H9 (cell line): ENCODE results near the gene CHST1. TPM values are rescaled to one million over a fixed set of nuclear protein-coding genes. Genes with fewer than 3 reads are reported as not detected.
A peak's percentile ranks its signal among the peaks of the same experiment; 100 is the strongest.

Source experiments
- DNase-seq: peaks from one replicate; pipeline ENCODE4 v3.0.0-alpha.2; 2017
- H2AFZ ChIP-seq: one replicate; pipeline ENCODE4 v1.6.1; 2013; ENCODE audit warnings: mild to moderate bottlenecking, low read length, control low read depth, moderate library complexity
- H2AK5ac ChIP-seq: 2 replicates; pipeline ENCODE4 v1.6.1; 2013; ENCODE audit warnings: low read length, control low read depth, mixed read lengths; ENCODE audit not compliant: insufficient read length
- H2BK120ac ChIP-seq: one replicate; pipeline ENCODE4 v1.6.1; 2013; ENCODE audit warnings: low read depth, mild to moderate bottlenecking, low read length, control low read depth, inconsistent platforms; ENCODE audit not compliant: poor library complexity, severe bottlenecking
- H2BK12ac ChIP-seq: 2 replicates; pipeline ENCODE4 v1.6.1; 2013; ENCODE audit warnings: low read length, control low read depth, mixed read lengths, low read depth; ENCODE audit not compliant: insufficient read length
- H2BK15ac ChIP-seq: 2 replicates; pipeline ENCODE4 v1.6.1; 2013; ENCODE audit warnings: low read depth, low read length, control low read depth
- H2BK20ac ChIP-seq: one replicate; pipeline ENCODE4 v1.6.1; 2013; ENCODE audit warnings: low read depth, mild to moderate bottlenecking, low read length, control low read depth, inconsistent platforms; ENCODE audit not compliant: poor library complexity, severe bottlenecking
- H2BK5ac ChIP-seq: 2 replicates; pipeline ENCODE4 v1.6.1; 2013; ENCODE audit warnings: low read length, control low read depth, mixed read lengths; ENCODE audit not compliant: insufficient read length
- H3K14ac ChIP-seq: 2 replicates; pipeline ENCODE4 v1.6.1; 2013; ENCODE audit warnings: low read length, control low read depth; ENCODE audit not compliant: insufficient read depth
- H3K18ac ChIP-seq: 2 replicates; pipeline ENCODE4 v1.6.1; 2013; ENCODE audit warnings: low read depth, mild to moderate bottlenecking, mixed read lengths, low read length, control low read depth; ENCODE audit not compliant: insufficient read length
- H3K23ac ChIP-seq: 2 replicates; pipeline ENCODE4 v1.6.1; 2013; ENCODE audit warnings: low read length, control low read depth, mixed read lengths, low read depth; ENCODE audit not compliant: insufficient read length
- H3K23me2 ChIP-seq: 2 replicates; pipeline ENCODE4 v1.6.1; 2013; ENCODE audit warnings: low read depth, mild to moderate bottlenecking, mixed read lengths, low read length, control low read depth; ENCODE audit not compliant: insufficient read length, poor library complexity, severe bottlenecking
- H3K27ac ChIP-seq: 2 replicates; pipeline ENCODE4 v1.5.1; 2013; ENCODE audit warnings: low read length, control low read depth, mixed read lengths, low read depth; ENCODE audit not compliant: insufficient read length
- H3K27me3 ChIP-seq: 2 replicates; pipeline ENCODE4 v1.6.1; 2013; ENCODE audit warnings: low read length, control low read depth, inconsistent platforms; ENCODE audit not compliant: insufficient read depth
- H3K4ac ChIP-seq: 2 replicates; pipeline ENCODE4 v1.6.1; 2013; ENCODE audit warnings: low read depth, mild to moderate bottlenecking, control low read depth, inconsistent platforms, low read length, moderate library complexity
- H3K4me1 ChIP-seq: 2 replicates; pipeline ENCODE4 v1.6.1; 2013; ENCODE audit warnings: low read length, control low read depth, inconsistent platforms; ENCODE audit not compliant: insufficient read depth
- H3K4me2 ChIP-seq: 2 replicates; pipeline ENCODE4 v1.6.1; 2013; ENCODE audit warnings: low read length, control low read depth, mixed read lengths; ENCODE audit not compliant: insufficient read length, insufficient read depth
- H3K56ac ChIP-seq: 2 replicates; pipeline ENCODE4 v1.6.1; 2013; ENCODE audit warnings: low read depth, mild to moderate bottlenecking, mixed read lengths, low read length, control low read depth; ENCODE audit not compliant: insufficient read length
- H3K79me1 ChIP-seq: 2 replicates; pipeline ENCODE4 v1.6.1; 2013; ENCODE audit warnings: low read depth, mild to moderate bottlenecking, moderate library complexity, low read length, control low read depth, inconsistent platforms; ENCODE audit not compliant: insufficient read depth, poor library complexity, severe bottlenecking
- H3K79me2 ChIP-seq: 2 replicates; pipeline ENCODE4 v1.6.1; 2013; ENCODE audit warnings: low read length, control low read depth, inconsistent platforms; ENCODE audit not compliant: insufficient read depth
- H3K9ac ChIP-seq: 2 replicates; pipeline ENCODE4 v1.6.1; 2013; ENCODE audit warnings: low read length, control low read depth, mixed read lengths; ENCODE audit not compliant: insufficient read length; ENCODE audit errors: extremely low read depth
- H3K9me3 ChIP-seq: one replicate; pipeline ENCODE4 v1.6.1; 2013; ENCODE audit warnings: low read depth, low read length, inconsistent platforms; ENCODE audit not compliant: control insufficient read depth
- H3T11ph ChIP-seq: one replicate; pipeline ENCODE4 v1.6.1; 2013; ENCODE audit warnings: mild to moderate bottlenecking, low read length, control low read depth, inconsistent platforms
- H4K20me1 ChIP-seq: one replicate; pipeline ENCODE4 v1.6.1; 2013; ENCODE audit not compliant: control insufficient read depth, insufficient read length, insufficient read depth
- H4K5ac ChIP-seq: 2 replicates; pipeline ENCODE4 v1.6.1; 2013; ENCODE audit warnings: low read depth, mild to moderate bottlenecking, mixed read lengths, low read length, control low read depth; ENCODE audit not compliant: insufficient read length
- H4K8ac ChIP-seq: replicated peaks from 2 replicates; pipeline ENCODE4 v1.6.1; 2013; ENCODE audit warnings: low read length, control low read depth, mixed read lengths, low read depth; ENCODE audit not compliant: insufficient read length
- H4K91ac ChIP-seq: 2 replicates; pipeline ENCODE4 v1.6.1; 2013; ENCODE audit warnings: low read depth, mild to moderate bottlenecking, moderate library complexity, mixed read lengths, low read length, control low read depth; ENCODE audit not compliant: insufficient read length
- H3K27ac Mint-ChIP-seq, 3 experiments: 2 replicates in 2 of 3; 3 replicates in 1 of 3; pipeline ENCODE4 v1.8.0; 2020 to 2021; ENCODE audit warnings: mixed read lengths in 3 of 3, mild to moderate bottlenecking in 1 of 3, moderate library complexity in 1 of 3
- H3K27me3 Mint-ChIP-seq: 2 replicates; pipeline ENCODE4 v1.8.0; 2021; ENCODE audit warnings: low read depth, mild to moderate bottlenecking, moderate library complexity, mixed read lengths
- H3K36me3 Mint-ChIP-seq, 3 experiments: 2 replicates in 2 of 3; 3 replicates in 1 of 3; pipeline ENCODE4 v1.8.0; 2020 to 2021; ENCODE audit warnings: low read depth in 3 of 3, mixed read lengths in 3 of 3; ENCODE audit not compliant: insufficient read depth in 1 of 3
- H3K4me1 Mint-ChIP-seq, 2 experiments: 2 replicates each; pipeline ENCODE4 v1.8.0; 2020; ENCODE audit warnings: mixed read lengths in 2 of 2
- H3K4me3 Mint-ChIP-seq, 2 experiments: 2 replicates in 1 of 2; 3 replicates in 1 of 2; pipeline ENCODE4 v1.8.0; 2020 to 2021; ENCODE audit warnings: mild to moderate bottlenecking in 2 of 2, mixed read lengths in 2 of 2, moderate library complexity in 1 of 2
- H3K9me3 Mint-ChIP-seq, 2 experiments: 2 replicates in 1 of 2; 3 replicates in 1 of 2; pipeline ENCODE4 v1.8.0; 2020; ENCODE audit warnings: mild to moderate bottlenecking in 2 of 2, mixed read lengths in 2 of 2, moderate library complexity in 1 of 2
- CTCF ChIP-seq: fragments of 200-600 bp; sonication (generic); conservative IDR thresholded peaks from 3 replicates; pipeline ENCODE4 v1.8.0; 2021; ENCODE audit warnings: antibody characterized with exemption, mild to moderate bottlenecking
- WGBS: extraction: QIAGEN DNeasy Blood & Tissue Kit; methylation state at CpG from one replicate; pipeline ENCODE4 v1.1.7; 2013; ENCODE audit warnings: missing lambda C conversion rate, low lambda C conversion rate, mixed read lengths; ENCODE audit not compliant: insufficient read length; ENCODE audit errors: extremely low coverage; 5-methylcytosine and 5-hydroxymethylcytosine counted together
- total RNA-seq: library from RNA; stranded (reverse); gene quantifications from 2 replicates; pipeline ENCODE4 v1.2.1, GENCODE V29; 2021

Gene CHST1
- total RNA-seq, 1 experiment from 2014 or later: 0.57 TPM

- no CpG with 5 or more reads among the region's 6 CpGs for WGBS
- H3K4me2 ChIP-seq: no peak overlapping the region
- Mint-ChIP-seq H3K4me3 (no peak overlapping the region), H3K9me3 (0 out of 5 replicates have a peak, but pooled peaks cover 0 to 2% of the 10 kb centered on the region in 2 experiments), H3K4me1 (peaks cover 18 to 25% of the 10 kb centered on the region in 2 experiments), H3K27me3 (peaks cover 12% of the 10 kb centered on the region), H3K36me3 (no peaks in the 10 kb centered on the region; a peak in 2 of 7 replicates), H3K27ac (no peak overlapping the region)
- no peak overlapping the region for H2BK5ac ChIP-seq
- H3K9ac ChIP-seq: no peak overlapping the region
- no peaks in the 10 kb centered on the region for H4K20me1 ChIP-seq
- no peak overlapping the region for H3T11ph ChIP-seq
- H2BK20ac ChIP-seq: no peak overlapping the region
- H3K4ac ChIP-seq: no peak overlapping the region
- no peak overlapping the region for H3K56ac ChIP-seq
- no peak overlapping the region for H4K8ac ChIP-seq
- no peak overlapping the region for H4K5ac ChIP-seq
- H4K91ac ChIP-seq: no peak overlapping the region
- H2AFZ ChIP-seq: no peak overlapping the region
- H3K9me3 ChIP-seq: no peaks in the 10 kb centered on the region
- no peak overlapping the region for H3K18ac ChIP-seq
- no peak overlapping the region for H3K23ac ChIP-seq
- H2BK120ac ChIP-seq: no peak overlapping the region
- no peak for TF ChIP-seq CTCF
- H3K79me2 ChIP-seq: no peaks in the 10 kb centered on the region
- no peak overlapping the region for H2BK12ac ChIP-seq
- no peaks in the 10 kb centered on the region for H3K27me3 ChIP-seq
- H3K23me2 ChIP-seq: no peaks in the 10 kb centered on the region
- H2AK5ac ChIP-seq: no peak overlapping the region
- no peak overlapping the region for H3K27ac ChIP-seq
- peak; percentile 22 for DNase-seq
- H3K4me1 ChIP-seq: peaks cover 4% of the 10 kb centered on the region; the same call in 1 of the 2 replicates
- 0 out of 2 replicates have a peak overlapping the region, but pooled peaks have one; percentile 13 for H3K14ac ChIP-seq
- no peak overlapping the region for H2BK15ac ChIP-seq
- H3K79me1 ChIP-seq: no peaks in the 10 kb centered on the region
These were observed 12.6 kb downstream of the CHST1 start for GRCh38 chr11:45652781-45653180.
